Chondrocyte (in vitro differentiated cells): ENCODE results near the gene LAT. TPM values are rescaled to one million over a fixed set of nuclear protein-coding genes. Genes with fewer than 3 reads are reported as not detected.
A peak's percentile ranks its signal among the peaks of the same experiment; 100 is the strongest.
"Not testable (repeated sequence)": the region's sequence is repeated elsewhere in the genome, so short reads cannot be mapped to it uniquely, and the experiment has no call there.

Experiments
- DNase-seq: peaks from one replicate; pipeline ENCODE4 v3.0.0; 2021; ENCODE audit warnings: mixed read lengths, low spot score
- H3K27ac Mint-ChIP-seq: one replicate; pipeline ENCODE4 v1.8.0; 2021; ENCODE audit warnings: mild to moderate bottlenecking, moderate library complexity, mixed read lengths; ENCODE audit not compliant: unreplicated experiment
- H3K27me3 Mint-ChIP-seq: 2 replicates; pipeline ENCODE4 v1.8.0; 2021; ENCODE audit warnings: low read depth, mixed read lengths
- H3K36me3 Mint-ChIP-seq: 2 replicates; pipeline ENCODE4 v1.8.0; 2021; ENCODE audit warnings: low read depth, mixed read lengths
- H3K4me1 Mint-ChIP-seq: 2 replicates; pipeline ENCODE4 v1.8.0; 2021; ENCODE audit warnings: low read depth, mild to moderate bottlenecking, mixed read lengths
- H3K4me3 Mint-ChIP-seq: one replicate; pipeline ENCODE4 v1.8.0; 2021; ENCODE audit warnings: mild to moderate bottlenecking, moderate library complexity, mixed read lengths; ENCODE audit not compliant: unreplicated experiment
- H3K9me3 Mint-ChIP-seq: 2 replicates; pipeline ENCODE4 v1.8.0; 2021; ENCODE audit warnings: low read depth, mixed read lengths
- total RNA-seq: library from RNA; stranded (reverse); gene quantifications from 3 replicates; pipeline ENCODE4 v1.2.1, GENCODE V29; 2021
- TF ChIP-seq, protein P1 (sequence below): fragments of 200-600 bp; sonication (generic); IDR thresholded peaks from 2 replicates; pipeline ENCODE4 v1.5.0; 2021; ENCODE audit warnings: antibody characterized with exemption, mild to moderate bottlenecking, moderate library complexity

The LAT gene
- total RNA-seq, 1 donor from 2014 or later = 11.7 TPM

GRCh38 chr16:28967156-28967555 lies 17.7 kb upstream of the LAT start:
- Mint-ChIP-seq H3K27me3 (no peaks in the 10 kb centered on the region), H3K27ac (no peak overlapping the region), H3K4me3 (no peak overlapping the region), H3K9me3 (no peaks in the 10 kb centered on the region), H3K4me1 (no peaks in the 10 kb centered on the region), H3K36me3 (peaks cover 14% of the 10 kb centered on the region)
- no peak for DNase-seq
- TF ChIP-seq, protein P1, sequence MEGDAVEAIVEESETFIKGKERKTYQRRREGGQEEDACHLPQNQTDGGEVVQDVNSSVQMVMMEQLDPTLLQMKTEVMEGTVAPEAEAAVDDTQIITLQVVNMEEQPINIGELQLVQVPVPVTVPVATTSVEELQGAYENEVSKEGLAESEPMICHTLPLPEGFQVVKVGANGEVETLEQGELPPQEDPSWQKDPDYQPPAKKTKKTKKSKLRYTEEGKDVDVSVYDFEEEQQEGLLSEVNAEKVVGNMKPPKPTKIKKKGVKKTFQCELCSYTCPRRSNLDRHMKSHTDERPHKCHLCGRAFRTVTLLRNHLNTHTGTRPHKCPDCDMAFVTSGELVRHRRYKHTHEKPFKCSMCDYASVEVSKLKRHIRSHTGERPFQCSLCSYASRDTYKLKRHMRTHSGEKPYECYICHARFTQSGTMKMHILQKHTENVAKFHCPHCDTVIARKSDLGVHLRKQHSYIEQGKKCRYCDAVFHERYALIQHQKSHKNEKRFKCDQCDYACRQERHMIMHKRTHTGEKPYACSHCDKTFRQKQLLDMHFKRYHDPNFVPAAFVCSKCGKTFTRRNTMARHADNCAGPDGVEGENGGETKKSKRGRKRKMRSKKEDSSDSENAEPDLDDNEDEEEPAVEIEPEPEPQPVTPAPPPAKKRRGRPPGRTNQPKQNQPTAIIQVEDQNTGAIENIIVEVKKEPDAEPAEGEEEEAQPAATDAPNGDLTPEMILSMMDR = no peak

DNA sequence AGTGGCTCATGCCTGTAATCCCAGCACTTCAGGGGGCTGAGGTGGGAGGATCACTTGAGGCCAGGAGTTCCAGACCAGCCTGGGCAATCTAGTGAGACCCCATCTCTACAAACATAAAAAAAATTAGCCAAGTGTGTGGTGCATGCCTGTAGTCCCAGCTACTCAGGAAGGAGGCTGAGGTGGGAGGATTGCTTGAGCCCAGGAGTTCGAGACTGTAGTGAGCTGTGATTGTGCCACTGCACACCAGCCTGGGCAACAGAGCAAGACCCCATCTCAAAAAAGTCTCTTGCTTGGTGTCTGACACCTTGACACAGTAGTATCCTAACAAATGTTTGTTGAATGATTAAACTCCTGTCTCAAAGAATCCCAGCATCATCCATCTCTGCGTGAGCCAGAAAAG lies 15.2 kb upstream of the LAT start:
- peak overlapping the region; percentile 41 for H3K27ac Mint-ChIP-seq
- H3K4me1 Mint-ChIP-seq, H3K36me3 Mint-ChIP-seq: not testable (repeated sequence)

DNA sequence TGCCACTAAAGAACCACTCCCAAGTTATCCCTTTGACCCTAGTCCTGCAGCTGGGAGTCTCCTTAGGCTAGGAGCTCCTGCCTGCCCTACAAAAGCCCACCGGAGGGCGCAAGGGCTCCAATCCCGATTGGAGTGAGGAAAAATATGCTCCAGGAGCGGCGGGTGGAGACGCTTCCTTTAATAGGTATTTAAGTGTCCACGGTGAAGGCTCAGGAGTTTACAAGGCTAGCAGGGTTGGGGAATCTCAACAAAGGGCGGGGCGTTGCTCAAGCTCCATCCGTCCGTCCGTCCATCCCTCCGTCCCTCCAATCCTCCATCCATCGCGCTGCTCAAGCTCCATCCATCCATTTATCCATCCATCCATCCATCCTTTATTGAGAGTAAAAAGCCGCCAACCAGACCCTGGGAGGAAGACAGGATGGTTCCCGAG lies 10.8 kb upstream of the LAT start:
- peak overlapping the region; percentile 92 for H3K4me3 Mint-ChIP-seq
- peak overlapping the region; percentile 99 for H3K27ac Mint-ChIP-seq
- H3K27me3 Mint-ChIP-seq = no peaks in the 10 kb centered on the region
- no peaks in the 10 kb centered on the region for H3K9me3 Mint-ChIP-seq
- peaks cover 9% of the 10 kb centered on the region for H3K36me3 Mint-ChIP-seq
- peaks cover 25% of the 10 kb centered on the region for H3K4me1 Mint-ChIP-seq
- TF ChIP-seq, protein P1 = peak; percentile 86
- DNase-seq = no peak

More for the DNA sequence above, 15.2 kb upstream of the LAT start:
- not testable (repeated sequence) for H3K9me3 Mint-ChIP-seq, DNase-seq, H3K27me3 Mint-ChIP-seq, H3K4me3 Mint-ChIP-seq

DNA sequence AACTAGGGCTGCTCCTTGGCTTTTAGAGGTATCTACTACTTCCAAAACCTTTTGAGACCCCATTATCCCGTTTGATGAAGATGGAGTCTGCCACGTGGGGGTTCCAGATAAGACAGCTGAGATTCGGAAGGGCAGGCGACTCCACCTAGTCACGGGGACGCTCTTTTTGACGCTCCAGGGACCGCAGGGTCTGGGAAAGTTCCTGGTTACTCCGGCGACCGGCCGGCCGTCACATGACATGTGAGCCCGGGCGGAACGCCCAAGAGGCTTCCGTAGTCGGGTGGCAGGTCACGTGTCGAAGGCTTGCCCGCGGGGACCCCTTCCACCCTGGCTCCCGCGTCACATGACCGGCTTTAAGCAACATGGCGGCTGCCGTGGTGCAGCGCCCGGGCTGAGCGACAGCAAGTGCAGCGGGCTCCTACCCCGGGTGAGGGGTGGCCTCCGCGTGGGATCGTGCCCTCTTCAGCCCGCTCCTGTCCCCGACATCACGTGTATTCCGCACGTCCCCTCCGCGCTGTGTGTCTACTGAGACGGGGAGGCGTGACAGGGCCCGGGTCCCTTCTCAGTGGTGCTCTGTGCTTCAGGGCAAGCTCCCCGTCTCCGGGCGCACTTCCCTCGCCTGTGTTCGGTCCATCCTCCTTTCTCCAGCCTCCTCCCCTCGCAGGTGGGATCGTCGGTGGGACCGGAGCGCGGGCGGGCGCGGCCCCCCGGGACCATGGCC lies 10.3 kb upstream of the LAT start, which contains the start of gene SPNS1:
TSS of gene SPNS1 (plus strand) at position 342 of the 721 bp plus-strand sequence. CDS start at position 716, 374 bp downstream.
- peak; percentile 100 for DNase-seq
- Mint-ChIP-seq H3K9me3 (no peaks in the 10 kb centered on the region), H3K36me3 (peaks cover 9% of the 10 kb centered on the region), H3K4me1 (peaks cover 25% of the 10 kb centered on the region), H3K4me3 (peak within 1 kb of the TSS; percentile 92), H3K27me3 (no peaks in the 10 kb centered on the region), H3K27ac (peak within 1 kb of the TSS; percentile 99)
- TF ChIP-seq, protein P1 = no peak

DNA sequence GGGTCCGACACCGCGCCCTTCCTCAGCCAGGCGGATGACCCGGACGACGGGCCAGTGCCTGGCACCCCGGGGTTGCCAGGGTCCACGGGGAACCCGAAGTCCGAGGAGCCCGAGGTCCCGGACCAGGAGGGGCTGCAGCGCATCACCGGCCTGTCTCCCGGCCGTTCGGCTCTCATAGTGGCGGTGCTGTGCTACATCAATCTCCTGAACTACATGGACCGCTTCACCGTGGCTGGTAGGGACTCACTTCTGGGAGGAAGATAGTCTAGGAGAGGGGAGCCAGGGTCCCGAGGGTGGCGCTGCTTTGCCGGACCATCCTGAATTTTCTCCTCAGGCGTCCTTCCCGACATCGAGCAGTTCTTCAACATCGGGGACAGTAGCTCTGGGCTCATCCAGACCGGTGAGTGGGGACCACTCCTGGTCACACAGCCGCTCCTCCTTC lies 9.7 kb upstream of the LAT start:
- H3K27me3 Mint-ChIP-seq = no peaks in the 10 kb centered on the region
- TF ChIP-seq, protein P1 = peak; percentile 14
- peaks cover 25% of the 10 kb centered on the region for H3K4me1 Mint-ChIP-seq
- DNase-seq = no peak
- H3K4me3 Mint-ChIP-seq = peak overlapping the region; percentile 92
- peaks cover 9% of the 10 kb centered on the region for H3K36me3 Mint-ChIP-seq
- no peaks in the 10 kb centered on the region for H3K9me3 Mint-ChIP-seq
- peak overlapping the region; percentile 55 for H3K27ac Mint-ChIP-seq
